HG03139 (cell line): ENCODE results near the gene PARP1.

ENCODE experiments used
- ATAC-seq: cut with Tn5 transposase; IDR thresholded peaks from one replicate; pipeline ENCODE4 v1.9.1; 2021; ENCODE audit not compliant: unreplicated experiment

The PARP1 gene

DNA sequence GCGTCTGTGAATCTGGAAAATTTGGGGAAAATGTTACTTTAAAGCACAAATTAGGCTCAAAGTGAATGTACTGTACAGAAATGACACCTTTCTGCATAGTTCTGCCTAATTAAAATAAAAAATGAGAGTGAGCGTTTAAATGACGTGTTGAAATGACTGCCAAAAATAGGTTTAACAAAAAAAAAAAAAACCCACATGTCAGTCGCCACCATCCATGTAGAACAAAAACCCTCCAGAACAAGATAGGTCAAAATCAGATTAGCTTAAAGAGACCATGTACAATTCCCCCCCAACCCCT, 745 bp downstream of the PARP1 start:
- no peak for ATAC-seq

DNA sequence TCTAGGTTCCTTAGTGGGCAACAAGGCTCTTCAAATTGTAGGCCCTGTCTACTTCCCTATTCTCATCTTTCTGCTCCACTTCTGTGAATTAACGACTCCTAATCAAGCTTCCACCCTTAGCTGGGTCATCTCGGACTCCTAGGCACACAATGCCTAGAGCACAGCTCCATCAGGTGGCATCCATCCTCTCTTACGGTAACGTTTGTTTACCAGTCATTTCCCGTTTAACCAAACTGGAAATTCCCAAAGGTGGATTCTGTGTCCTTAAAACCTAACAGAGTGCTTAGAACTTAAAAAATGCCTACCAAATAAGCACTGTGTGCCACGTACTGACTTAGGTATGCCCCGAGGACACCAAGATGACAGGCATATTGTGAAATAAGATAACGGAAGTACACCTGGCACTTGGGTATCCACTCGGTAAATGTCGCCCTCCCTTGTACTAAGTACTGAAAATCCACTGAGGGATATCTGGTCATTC, 1.5 kb downstream of the PARP1 start:
- no peak for ATAC-seq

DNA sequence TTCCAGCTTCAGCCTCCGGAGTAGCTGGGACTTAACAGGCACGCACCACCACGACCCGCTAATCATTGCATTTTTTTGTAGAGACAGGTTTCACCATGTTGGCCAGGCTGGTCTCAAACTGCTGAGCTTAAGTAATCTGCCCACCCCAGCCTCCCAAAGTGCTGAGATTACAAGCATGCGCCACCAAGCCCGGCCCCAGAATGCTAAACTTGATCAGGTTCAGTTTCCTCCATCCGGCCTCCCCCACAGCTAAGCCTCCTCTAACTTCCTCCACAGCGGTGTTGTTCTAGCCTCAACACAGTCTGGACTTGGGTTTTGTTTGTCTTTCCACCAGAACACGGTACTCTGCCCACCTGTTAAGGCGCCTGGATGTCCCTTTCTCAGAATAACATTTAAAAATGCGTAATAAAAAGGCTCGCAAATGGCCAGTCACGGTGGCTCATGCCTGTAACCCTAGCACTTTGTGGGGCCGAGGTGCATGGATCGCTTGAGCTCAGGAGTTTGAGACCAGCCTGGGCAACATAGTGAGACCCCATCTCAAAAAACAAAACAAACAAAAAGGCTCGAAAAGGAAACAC, 2.4 kb downstream of the PARP1 start:
- no peak for ATAC-seq

DNA sequence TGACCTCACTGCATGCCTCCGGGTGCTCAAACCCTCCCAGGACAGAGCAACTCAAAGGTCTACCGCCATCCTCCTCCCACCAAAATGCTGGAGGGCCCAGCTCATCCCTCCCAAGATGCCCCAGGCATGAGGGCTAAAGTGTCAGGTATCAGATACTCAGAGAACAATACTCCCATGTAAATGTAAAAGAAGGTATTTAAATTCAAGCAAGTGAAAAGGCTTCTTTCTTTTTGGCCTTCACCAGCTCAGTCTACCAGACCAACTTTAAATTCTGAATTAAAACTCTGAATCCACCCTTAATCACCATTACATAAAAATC, 3.0 kb downstream of the PARP1 start:
- no peak for ATAC-seq

GRCh38 chr1:226404063-226404903, 3.6 kb downstream of the PARP1 start:
- no peak for ATAC-seq

- ATAC-seq, result no peak
These were observed 4.5 kb downstream of the PARP1 start for GRCh38 chr1:226403201-226404034.

GRCh38 chr1:226402739-226403165, 5.1 kb downstream of the PARP1 start:
- ATAC-seq, result no peak

GRCh38 chr1:226401355-226402303, 6.3 kb downstream of the PARP1 start:
- no peak for ATAC-seq

GRCh38 chr1:226400519-226401354, 7.2 kb downstream of the PARP1 start:
- ATAC-seq, result no peak

DNA sequence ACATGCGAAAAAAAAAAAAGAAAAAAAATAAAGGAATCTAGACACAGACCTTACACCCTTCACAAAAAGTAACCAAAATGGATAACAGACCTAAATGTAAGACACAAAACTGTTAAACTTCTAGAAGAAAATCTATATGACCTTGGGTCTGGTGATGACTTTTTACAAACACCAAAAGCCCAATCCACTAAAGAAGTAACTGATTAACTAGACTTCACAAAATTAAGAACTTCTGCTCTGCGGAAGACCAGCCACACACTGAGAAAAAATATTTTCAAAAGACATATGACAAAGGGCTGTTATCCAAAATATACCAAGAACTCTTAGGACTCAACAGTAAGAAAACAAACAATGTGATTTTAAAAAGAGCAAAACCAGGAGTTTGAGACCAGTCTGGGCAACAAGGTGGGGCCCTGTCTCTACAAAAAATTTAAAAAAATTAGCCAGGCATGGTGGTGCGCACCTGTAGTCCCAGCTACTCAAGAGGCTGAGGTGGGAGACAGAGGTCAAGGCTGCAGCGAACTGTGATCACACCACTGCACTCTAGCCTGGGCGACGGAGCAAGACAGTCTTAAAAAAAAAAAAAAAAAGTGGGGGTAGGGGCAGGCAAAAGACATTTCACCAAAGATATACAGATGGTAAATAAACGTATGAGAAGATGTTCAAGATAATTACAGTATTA, 9.8 kb downstream of the PARP1 start:
- ATAC-seq, result no peak

DNA sequence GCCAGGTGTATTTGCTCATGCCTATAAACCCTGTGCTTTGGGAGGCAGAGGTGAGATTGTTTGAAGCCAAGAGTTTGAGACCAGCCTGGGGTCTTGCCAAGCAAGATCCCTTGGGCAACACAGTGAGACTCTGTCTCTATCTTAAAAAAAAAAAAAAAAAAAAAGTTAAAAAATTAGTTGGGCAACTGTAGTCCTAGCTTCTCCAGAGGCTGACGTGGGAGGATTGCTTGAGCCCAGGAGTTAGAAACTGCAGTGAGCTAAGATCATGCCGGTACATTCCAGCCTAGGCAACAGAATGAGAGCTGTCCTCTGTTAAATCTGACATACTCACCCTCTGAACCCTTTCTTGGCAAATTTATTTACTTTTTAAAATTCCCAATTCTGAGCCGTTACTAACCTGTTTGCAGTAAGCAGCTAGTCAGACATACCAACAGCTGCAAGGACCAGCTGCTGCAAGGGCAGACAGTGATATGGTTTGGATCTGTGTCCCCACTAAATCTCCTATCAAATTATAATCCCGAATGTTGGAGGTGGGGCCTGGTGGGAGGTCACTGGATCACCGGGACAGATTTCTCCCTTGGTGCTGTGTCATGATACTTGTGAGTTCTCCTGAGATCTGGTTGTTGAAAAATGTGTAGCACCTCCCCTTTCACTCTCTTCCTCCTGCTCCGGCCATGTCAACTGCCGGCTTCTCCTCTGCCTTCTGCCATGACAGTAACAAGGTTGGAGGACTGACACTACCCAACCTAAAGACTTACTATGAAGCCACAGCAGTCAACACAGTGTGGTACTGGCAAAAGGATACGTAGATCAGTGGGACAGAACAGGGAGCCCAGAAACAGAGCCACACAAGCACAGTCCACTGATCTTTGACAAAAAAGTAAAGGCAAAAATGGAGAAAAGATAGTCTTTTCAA, 10.6 kb downstream of the PARP1 start:
- no peak for ATAC-seq

DNA sequence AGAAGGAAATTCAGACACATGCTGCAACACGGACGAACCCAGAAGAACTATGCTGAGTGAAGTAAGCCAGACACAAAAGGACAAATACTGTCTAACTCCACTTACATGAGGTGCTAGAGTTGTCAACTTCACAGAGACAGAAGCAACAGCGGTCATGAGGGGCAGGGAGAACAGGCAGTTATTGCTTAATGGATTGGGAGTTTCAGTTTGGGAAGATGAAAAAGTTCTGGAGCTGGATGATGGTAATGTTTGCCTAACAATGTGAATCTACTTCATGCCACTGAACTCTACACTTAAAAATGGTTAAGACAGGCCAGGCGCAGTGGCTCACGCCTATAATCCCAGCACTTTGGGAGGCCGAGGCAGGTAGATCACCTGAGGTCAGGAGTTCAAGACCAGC, 12.1 kb downstream of the PARP1 start:
- no peak for ATAC-seq

GRCh38 chr1:226394462-226394861, 13.4 kb downstream of the PARP1 start:
- ATAC-seq, result no peak

DNA sequence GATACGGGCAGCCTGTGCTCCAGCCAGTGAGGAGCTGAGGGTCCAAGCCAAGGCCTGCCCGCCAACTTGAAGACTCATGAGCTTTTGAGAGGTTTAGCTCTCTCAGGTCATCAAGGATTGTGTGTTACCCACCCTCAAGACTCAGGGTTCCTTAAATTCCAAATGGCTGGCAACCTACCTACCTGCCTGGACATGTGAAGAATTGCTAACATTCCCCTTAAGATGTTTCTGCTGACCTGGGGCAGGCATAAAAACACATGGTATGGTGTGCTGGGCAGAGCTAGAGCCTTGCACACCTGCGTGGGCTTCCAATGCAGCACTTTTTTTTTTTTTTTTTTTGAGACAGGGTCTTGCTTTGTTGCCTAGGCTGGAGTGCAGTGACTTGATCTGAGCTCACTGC, 17.2 kb downstream of the PARP1 start:
- no peak for ATAC-seq

DNA sequence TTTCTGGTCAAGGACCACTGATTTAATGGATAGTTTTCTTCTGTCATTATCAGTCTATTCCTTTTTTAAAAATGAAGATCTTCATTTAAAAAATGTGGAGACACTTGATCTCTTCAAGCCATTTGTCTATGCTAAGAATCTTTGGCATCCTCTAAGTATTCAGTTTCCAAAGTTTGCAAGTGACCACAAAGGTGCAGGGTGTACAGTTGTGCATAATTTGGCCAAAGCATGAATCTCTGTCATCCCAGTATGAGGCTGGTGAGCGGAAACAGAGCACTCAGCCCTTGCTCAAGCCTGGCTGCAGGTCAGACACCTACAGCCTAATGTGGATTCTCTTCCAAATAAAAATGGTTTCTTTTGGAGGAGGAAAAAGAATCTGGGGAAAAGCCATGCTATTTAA, 19.8 kb downstream of the PARP1 start:
- ATAC-seq, result no peak

DNA sequence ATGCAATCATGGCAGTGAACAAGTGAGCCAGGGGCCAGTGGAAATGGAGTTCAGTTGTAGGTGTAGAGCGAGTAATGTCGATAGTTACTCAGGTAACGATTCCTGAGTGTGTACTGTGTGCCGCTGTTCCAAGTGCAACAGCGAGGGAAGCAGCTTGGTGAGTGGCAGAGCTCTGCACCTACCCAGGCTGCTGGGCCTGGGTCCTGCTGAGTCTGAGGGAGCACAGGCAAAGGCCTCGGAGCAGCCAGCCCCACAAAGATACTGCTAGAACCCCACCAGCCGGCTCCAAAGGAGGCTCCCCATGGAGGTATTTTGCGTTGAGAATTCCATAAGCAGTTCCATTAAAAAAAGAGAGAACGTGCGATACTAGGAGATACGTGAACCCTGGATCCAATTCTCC, 23.2 kb downstream of the PARP1 start:
- no peak for ATAC-seq

DNA sequence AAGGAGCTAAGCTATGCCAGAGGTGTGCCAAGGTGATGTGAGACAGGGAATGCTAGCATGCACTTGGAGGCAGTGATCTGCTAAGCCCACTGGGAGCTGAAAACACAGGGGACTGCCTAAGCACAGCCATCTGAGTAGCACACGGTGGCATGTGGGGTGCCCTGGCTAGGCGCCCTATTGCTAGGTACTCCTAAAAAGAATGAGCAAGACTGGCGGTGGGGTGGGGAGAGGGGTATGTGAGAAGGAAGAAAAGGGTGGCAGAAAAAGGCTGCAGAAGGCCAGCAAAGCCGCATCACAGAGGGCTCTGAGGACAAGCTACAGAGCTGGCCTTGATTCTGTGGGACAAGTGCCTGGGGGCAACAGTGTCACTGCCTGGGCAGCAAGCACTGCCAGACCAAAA, 23.9 kb downstream of the PARP1 start:
- ATAC-seq, result no peak

GRCh38 chr1:226382030-226382429, 25.9 kb downstream of the PARP1 start:
- no peak for ATAC-seq
